ENCODE measurements around the gene TUBA3E.

DNA sequence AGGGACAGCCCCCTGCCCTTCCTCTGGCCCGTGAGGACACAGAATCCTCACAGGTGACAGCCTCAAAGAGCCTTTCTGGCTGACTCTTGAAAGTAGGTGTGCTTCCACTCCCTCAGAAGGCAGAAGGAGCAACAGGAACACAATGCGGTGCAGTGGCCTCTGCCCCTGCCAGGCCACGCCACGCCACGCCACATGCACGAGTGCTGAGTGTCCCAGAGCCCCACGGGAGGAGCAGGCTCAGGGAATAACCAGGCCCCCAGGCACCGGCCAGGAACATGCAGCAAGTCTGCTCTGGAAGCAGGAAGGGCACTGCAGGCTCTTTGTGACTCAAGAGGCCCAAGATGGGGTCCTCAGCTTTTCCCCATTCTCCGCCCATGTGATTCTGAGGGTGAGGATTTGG, 35.3 kb downstream of the TUBA3E start:
- TF ChIP-seq, protein P1, sequence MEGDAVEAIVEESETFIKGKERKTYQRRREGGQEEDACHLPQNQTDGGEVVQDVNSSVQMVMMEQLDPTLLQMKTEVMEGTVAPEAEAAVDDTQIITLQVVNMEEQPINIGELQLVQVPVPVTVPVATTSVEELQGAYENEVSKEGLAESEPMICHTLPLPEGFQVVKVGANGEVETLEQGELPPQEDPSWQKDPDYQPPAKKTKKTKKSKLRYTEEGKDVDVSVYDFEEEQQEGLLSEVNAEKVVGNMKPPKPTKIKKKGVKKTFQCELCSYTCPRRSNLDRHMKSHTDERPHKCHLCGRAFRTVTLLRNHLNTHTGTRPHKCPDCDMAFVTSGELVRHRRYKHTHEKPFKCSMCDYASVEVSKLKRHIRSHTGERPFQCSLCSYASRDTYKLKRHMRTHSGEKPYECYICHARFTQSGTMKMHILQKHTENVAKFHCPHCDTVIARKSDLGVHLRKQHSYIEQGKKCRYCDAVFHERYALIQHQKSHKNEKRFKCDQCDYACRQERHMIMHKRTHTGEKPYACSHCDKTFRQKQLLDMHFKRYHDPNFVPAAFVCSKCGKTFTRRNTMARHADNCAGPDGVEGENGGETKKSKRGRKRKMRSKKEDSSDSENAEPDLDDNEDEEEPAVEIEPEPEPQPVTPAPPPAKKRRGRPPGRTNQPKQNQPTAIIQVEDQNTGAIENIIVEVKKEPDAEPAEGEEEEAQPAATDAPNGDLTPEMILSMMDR (conservative IDR thresholded peaks at IDR 0.05; ENCODE audit: low read length), result no peak
- TF ChIP-seq EZH2phosphoT487 (IDR thresholded peaks at IDR 0.05; ENCODE audit: borderline replicate concordance, low read depth, low read length), result no peak

Data from OCI-LY7 (cell line).